ENCODE results near the gene ZMYM4. TPM values are rescaled to one million over a fixed set of nuclear protein-coding genes. Genes with fewer than 3 reads are reported as not detected.

Gene ZMYM4
- total RNA-seq, 1 experiment from 2014 or later, result 60.3 TPM

- TF ChIP-seq IRF2 (CRISPR knock-in tag; IDR thresholded peaks at IDR 0.05; ENCODE audit: borderline replicate concordance, low read depth) (no peak), ESRRA (CRISPR knock-in tag; IDR thresholded peaks at IDR 0.05; ENCODE audit: borderline replicate concordance) (no peak), FOXP1 (CRISPR knock-in tag; IDR thresholded peaks at IDR 0.05; ENCODE audit: borderline replicate concordance) (no peak), GRHL2 (CRISPR knock-in tag; IDR thresholded peaks at IDR 0.05; ENCODE audit: insufficient replicate concordance, severe bottlenecking) (no peak), CREM (CRISPR knock-in tag; IDR thresholded peaks at IDR 0.05) (no peak), EMX1 (CRISPR knock-in tag; IDR thresholded peaks at IDR 0.05) (no peak), ARID4B (CRISPR knock-in tag; IDR thresholded peaks at IDR 0.05; ENCODE audit: borderline replicate concordance) (no peak), NFATC4 (CRISPR knock-in tag; IDR thresholded peaks at IDR 0.05) (no peak), SMAD3 (CRISPR knock-in tag; IDR thresholded peaks at IDR 0.05; ENCODE audit: borderline replicate concordance) (no peak), SP1 (CRISPR knock-in tag; conservative IDR thresholded peaks at IDR 0.05) (no peak)
- TF ChIP-seq, protein P1, sequence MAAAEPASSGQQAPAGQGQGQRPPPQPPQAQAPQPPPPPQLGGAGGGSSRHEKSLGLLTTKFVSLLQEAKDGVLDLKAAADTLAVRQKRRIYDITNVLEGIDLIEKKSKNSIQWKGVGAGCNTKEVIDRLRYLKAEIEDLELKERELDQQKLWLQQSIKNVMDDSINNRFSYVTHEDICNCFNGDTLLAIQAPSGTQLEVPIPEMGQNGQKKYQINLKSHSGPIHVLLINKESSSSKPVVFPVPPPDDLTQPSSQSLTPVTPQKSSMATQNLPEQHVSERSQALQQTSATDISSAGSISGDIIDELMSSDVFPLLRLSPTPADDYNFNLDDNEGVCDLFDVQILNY (CRISPR knock-in tag; IDR thresholded peaks at IDR 0.05), result no peak
- TF ChIP-seq, protein P2, sequence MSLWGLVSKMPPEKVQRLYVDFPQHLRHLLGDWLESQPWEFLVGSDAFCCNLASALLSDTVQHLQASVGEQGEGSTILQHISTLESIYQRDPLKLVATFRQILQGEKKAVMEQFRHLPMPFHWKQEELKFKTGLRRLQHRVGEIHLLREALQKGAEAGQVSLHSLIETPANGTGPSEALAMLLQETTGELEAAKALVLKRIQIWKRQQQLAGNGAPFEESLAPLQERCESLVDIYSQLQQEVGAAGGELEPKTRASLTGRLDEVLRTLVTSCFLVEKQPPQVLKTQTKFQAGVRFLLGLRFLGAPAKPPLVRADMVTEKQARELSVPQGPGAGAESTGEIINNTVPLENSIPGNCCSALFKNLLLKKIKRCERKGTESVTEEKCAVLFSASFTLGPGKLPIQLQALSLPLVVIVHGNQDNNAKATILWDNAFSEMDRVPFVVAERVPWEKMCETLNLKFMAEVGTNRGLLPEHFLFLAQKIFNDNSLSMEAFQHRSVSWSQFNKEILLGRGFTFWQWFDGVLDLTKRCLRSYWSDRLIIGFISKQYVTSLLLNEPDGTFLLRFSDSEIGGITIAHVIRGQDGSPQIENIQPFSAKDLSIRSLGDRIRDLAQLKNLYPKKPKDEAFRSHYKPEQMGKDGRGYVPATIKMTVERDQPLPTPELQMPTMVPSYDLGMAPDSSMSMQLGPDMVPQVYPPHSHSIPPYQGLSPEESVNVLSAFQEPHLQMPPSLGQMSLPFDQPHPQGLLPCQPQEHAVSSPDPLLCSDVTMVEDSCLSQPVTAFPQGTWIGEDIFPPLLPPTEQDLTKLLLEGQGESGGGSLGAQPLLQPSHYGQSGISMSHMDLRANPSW (CRISPR knock-in tag; conservative IDR thresholded peaks at IDR 0.05; ENCODE audit: low read depth), result no peak
- TF ChIP-seq, protein P3, sequence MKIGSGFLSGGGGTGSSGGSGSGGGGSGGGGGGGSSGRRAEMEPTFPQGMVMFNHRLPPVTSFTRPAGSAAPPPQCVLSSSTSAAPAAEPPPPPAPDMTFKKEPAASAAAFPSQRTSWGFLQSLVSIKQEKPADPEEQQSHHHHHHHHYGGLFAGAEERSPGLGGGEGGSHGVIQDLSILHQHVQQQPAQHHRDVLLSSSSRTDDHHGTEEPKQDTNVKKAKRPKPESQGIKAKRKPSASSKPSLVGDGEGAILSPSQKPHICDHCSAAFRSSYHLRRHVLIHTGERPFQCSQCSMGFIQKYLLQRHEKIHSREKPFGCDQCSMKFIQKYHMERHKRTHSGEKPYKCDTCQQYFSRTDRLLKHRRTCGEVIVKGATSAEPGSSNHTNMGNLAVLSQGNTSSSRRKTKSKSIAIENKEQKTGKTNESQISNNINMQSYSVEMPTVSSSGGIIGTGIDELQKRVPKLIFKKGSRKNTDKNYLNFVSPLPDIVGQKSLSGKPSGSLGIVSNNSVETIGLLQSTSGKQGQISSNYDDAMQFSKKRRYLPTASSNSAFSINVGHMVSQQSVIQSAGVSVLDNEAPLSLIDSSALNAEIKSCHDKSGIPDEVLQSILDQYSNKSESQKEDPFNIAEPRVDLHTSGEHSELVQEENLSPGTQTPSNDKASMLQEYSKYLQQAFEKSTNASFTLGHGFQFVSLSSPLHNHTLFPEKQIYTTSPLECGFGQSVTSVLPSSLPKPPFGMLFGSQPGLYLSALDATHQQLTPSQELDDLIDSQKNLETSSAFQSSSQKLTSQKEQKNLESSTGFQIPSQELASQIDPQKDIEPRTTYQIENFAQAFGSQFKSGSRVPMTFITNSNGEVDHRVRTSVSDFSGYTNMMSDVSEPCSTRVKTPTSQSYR (CRISPR knock-in tag; IDR thresholded peaks at IDR 0.05), result no peak
- TF ChIP-seq, protein P4, sequence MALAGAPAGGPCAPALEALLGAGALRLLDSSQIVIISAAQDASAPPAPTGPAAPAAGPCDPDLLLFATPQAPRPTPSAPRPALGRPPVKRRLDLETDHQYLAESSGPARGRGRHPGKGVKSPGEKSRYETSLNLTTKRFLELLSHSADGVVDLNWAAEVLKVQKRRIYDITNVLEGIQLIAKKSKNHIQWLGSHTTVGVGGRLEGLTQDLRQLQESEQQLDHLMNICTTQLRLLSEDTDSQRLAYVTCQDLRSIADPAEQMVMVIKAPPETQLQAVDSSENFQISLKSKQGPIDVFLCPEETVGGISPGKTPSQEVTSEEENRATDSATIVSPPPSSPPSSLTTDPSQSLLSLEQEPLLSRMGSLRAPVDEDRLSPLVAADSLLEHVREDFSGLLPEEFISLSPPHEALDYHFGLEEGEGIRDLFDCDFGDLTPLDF (CRISPR knock-in tag; IDR thresholded peaks at IDR 0.05), result no peak
- TF ChIP-seq, protein P5, sequence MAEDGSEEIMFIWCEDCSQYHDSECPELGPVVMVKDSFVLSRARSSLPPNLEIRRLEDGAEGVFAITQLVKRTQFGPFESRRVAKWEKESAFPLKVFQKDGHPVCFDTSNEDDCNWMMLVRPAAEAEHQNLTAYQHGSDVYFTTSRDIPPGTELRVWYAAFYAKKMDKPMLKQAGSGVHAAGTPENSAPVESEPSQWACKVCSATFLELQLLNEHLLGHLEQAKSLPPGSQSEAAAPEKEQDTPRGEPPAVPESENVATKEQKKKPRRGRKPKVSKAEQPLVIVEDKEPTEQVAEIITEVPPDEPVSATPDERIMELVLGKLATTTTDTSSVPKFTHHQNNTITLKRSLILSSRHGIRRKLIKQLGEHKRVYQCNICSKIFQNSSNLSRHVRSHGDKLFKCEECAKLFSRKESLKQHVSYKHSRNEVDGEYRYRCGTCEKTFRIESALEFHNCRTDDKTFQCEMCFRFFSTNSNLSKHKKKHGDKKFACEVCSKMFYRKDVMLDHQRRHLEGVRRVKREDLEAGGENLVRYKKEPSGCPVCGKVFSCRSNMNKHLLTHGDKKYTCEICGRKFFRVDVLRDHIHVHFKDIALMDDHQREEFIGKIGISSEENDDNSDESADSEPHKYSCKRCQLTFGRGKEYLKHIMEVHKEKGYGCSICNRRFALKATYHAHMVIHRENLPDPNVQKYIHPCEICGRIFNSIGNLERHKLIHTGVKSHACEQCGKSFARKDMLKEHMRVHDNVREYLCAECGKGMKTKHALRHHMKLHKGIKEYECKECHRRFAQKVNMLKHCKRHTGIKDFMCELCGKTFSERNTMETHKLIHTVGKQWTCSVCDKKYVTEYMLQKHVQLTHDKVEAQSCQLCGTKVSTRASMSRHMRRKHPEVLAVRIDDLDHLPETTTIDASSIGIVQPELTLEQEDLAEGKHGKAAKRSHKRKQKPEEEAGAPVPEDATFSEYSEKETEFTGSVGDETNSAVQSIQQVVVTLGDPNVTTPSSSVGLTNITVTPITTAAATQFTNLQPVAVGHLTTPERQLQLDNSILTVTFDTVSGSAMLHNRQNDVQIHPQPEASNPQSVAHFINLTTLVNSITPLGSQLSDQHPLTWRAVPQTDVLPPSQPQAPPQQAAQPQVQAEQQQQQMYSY (CRISPR knock-in tag; IDR thresholded peaks at IDR 0.05), result no peak
- peaks cover 30% of the 10 kb centered on the region for H3K36me3 Mint-ChIP-seq
- H3K4me3 Mint-ChIP-seq, result no peak overlapping the region
- peaks cover 4% of the 10 kb centered on the region; the same call in 1 of the 2 replicates for H3K9me3 Mint-ChIP-seq
- DNase-seq (ENCODE audit: low spot score), result no peak
- POLR2A ChIA-PET, result no interaction called here
- CTCF ChIA-PET, result no interaction called here
- peak overlapping the region; percentile 75; the same call in 1 of the 2 replicates for H3K27ac Mint-ChIP-seq
- no peak for ATAC-seq
- H3K4me1 Mint-ChIP-seq, result peaks cover 23% of the 10 kb centered on the region
- H3K27me3 Mint-ChIP-seq (ENCODE audit: low read depth), result no peaks in the 10 kb centered on the region
These were observed 157.6 kb downstream of the ZMYM4 start for GRCh38 chr1:35426097-35426586.

Measured in WTC11 (cell line).